HCT116 (cell line): Measurements from ENCODE around the gene MTA1. TPM values are rescaled to one million over a fixed set of nuclear protein-coding genes. Genes with fewer than 3 reads are reported as not detected.

Experiments
- ATAC-seq: fragments of 200-7000 bp; cut with Tn5 transposase; 2 replicates; pipeline ENCODE4 v1.9.1; 2020; ENCODE audit warnings: mild to moderate bottlenecking, moderate library complexity
- BruUV-seq: library from RNA; stranded (reverse); fragments of 400-500 nt; replicated peaks from 2 replicates; lab custom pipeline; 2021; lab: Mats Ljungman, UMichigan
- CTCF ChIA-PET: fragments of 300-600 bp; sonication (Branson Sonifier 250); formaldehyde crosslinking; loops from one replicate; lab custom pipeline; 2021; ENCODE audit warnings: antibody characterized with exemption; lab: Charles Lee
- POLR2A ChIA-PET: fragments of 300-600, 350-600 bp; sonication (Branson Sonifier 250); formaldehyde crosslinking; loops from one replicate; lab custom pipeline; 2021; ENCODE audit warnings: antibody characterized with exemption; lab: Charles Lee
- RAD21 ChIA-PET, 2 experiments: fragments of 300-600 bp; sonication (Branson Sonifier 250); formaldehyde crosslinking; loops; one replicate each; lab custom pipeline; 2023; ENCODE audit warnings: low total read pairs in 2 of 2; ENCODE audit not compliant: uncharacterized antibody in 2 of 2, unreplicated experiment in 2 of 2, low non-redundant PET in 1 of 2; lab: Charles Lee
- DNase-seq: peaks from one replicate; pipeline ENCODE4 v3.0.0-alpha.2; 2010; ENCODE audit warnings: low read depth, low spot score
- H2AFZ ChIP-seq: fragments of 200-600 bp; shearing (Covaris generic), sonication (generic); 2 replicates; pipeline ENCODE4 v1.6.1; 2017; ENCODE audit warnings: low read depth, mixed run types, mixed read lengths, antibody characterized with exemption, low read length; ENCODE audit not compliant: poor library complexity, severe bottlenecking
- H3K27ac ChIP-seq: 2 replicates; pipeline ENCODE4 v1.5.1; 2012; ENCODE audit warnings: low read depth, low read length
- H3K27me3 ChIP-seq: fragments of 200-600 bp; sonication (generic); 2 replicates; pipeline ENCODE4 v1.6.1; 2016; ENCODE audit warnings: mixed run types, low read length, mixed read lengths; ENCODE audit not compliant: insufficient read depth
- H3K36me3 ChIP-seq, 2 experiments: fragments of 200-500 bp in 1 of 2; fragments of 200-600 bp in 1 of 2; sonication (Bioruptor generic) in 1 of 2; sonication (generic) in 1 of 2; 2 replicates each; pipeline versions ENCODE4 v1.5.1 to v1.6.1; 2014 to 2016; ENCODE audit warnings: low read length in 2 of 2, inconsistent platforms in 1 of 2, mixed read lengths in 1 of 2, mixed run types in 1 of 2; ENCODE audit not compliant: insufficient read depth in 2 of 2, control insufficient read depth in 1 of 2
- H3K4me1 ChIP-seq, 2 experiments: fragments of 200-600 bp in 1 of 2; sonication (generic) in 1 of 2; 2 replicates each; pipeline versions ENCODE4 v1.5.1 to v1.6.1; 2012 to 2017; ENCODE audit warnings: low read length in 2 of 2, inconsistent platforms in 1 of 2, mild to moderate bottlenecking in 1 of 2, mixed read lengths in 1 of 2, mixed run types in 1 of 2, moderate library complexity in 1 of 2; ENCODE audit not compliant: insufficient read depth in 2 of 2, control insufficient read depth in 1 of 2
- H3K4me2 ChIP-seq: fragments of 200-600 bp; sonication (generic); 2 replicates; pipeline ENCODE4 v1.6.1; 2017; ENCODE audit warnings: mixed run types, low read length, mixed read lengths
- H3K4me3 ChIP-seq, 2 experiments: fragments of 200-600 bp in 1 of 2; sonication (generic) in 1 of 2; replicated peaks in 1 of 2; 2 replicates each; pipeline ENCODE4 v1.5.1; 2011 to 2016; ENCODE audit warnings: low read length in 2 of 2, control low read depth in 1 of 2, low read depth in 1 of 2, mild to moderate bottlenecking in 1 of 2, mixed read lengths in 1 of 2, mixed run types in 1 of 2
- H3K79me2 ChIP-seq: fragments of 200-600 bp; sonication (generic); 2 replicates; pipeline ENCODE4 v1.6.1; 2017; ENCODE audit warnings: mild to moderate bottlenecking, mixed run types, low read length, moderate library complexity, mixed read lengths; ENCODE audit not compliant: insufficient read depth
- H3K9ac ChIP-seq: fragments of 200-600 bp; sonication (generic); 2 replicates; pipeline ENCODE4 v1.6.1; 2016; ENCODE audit warnings: low read length, mixed read lengths
- H3K9me2 ChIP-seq: fragments of 200-600 bp; sonication (generic), shearing (Covaris generic); 2 replicates; pipeline ENCODE4 v1.6.1; 2017; ENCODE audit warnings: mixed run types, mild to moderate bottlenecking, moderate library complexity; ENCODE audit not compliant: insufficient read depth
- H3K9me3 ChIP-seq, 2 experiments: fragments of 200-500 bp in 1 of 2; fragments of 200-600 bp in 1 of 2; sonication (Bioruptor generic) in 1 of 2; sonication (generic) in 1 of 2; 2 replicates each; pipeline ENCODE4 v1.6.1; 2014 to 2017; ENCODE audit warnings: low read length in 2 of 2, mixed read lengths in 2 of 2, inconsistent platforms in 1 of 2, low read depth in 1 of 2, mild to moderate bottlenecking in 1 of 2, mixed run types in 1 of 2, moderate library complexity in 1 of 2; ENCODE audit not compliant: control insufficient read depth in 1 of 2, insufficient read depth in 1 of 2
- H4K20me1 ChIP-seq: fragments of 200-600 bp; sonication (generic), shearing (Covaris generic); 2 replicates; pipeline ENCODE4 v1.6.1; 2017; ENCODE audit warnings: mixed run types, mild to moderate bottlenecking, moderate library complexity; ENCODE audit not compliant: insufficient read depth
- ATF3 ChIP-seq: IDR thresholded peaks from 2 replicates; pipeline ENCODE4 v1.6.1; 2012
- CTCF ChIP-seq, 3 experiments: fragments of 200-600 bp in 1 of 3; sonication (generic) in 1 of 3; IDR thresholded peaks in 2 of 3; conservative IDR thresholded peaks in 1 of 3; 2 replicates each; pipeline ENCODE4 v1.5.1; 2012 to 2017; ENCODE audit warnings: low read depth in 2 of 3, low read length in 2 of 3, antibody characterized with exemption in 1 of 3, borderline replicate concordance in 1 of 3, control low read depth in 1 of 3, mild to moderate bottlenecking in 1 of 3, mixed read lengths in 1 of 3, mixed run types in 1 of 3, moderate library complexity in 1 of 3; ENCODE audit not compliant: insufficient read depth in 1 of 3
- EGR1 ChIP-seq: IDR thresholded peaks from 2 replicates; pipeline ENCODE4 v1.6.1; 2012; ENCODE audit warnings: low read depth
- EZH2phosphoT487 ChIP-seq: fragments of 200-600 bp; IDR thresholded peaks from 2 replicates; pipeline ENCODE4 v1.6.1; 2018; ENCODE audit warnings: antibody characterized with exemption, borderline replicate concordance
- RAD21 ChIP-seq: IDR thresholded peaks from 2 replicates; pipeline ENCODE4 v1.6.1; 2012; ENCODE audit warnings: low read depth, mild to moderate bottlenecking
- REST ChIP-seq: IDR thresholded peaks from 2 replicates; pipeline ENCODE4 v1.6.1; 2012; ENCODE audit warnings: low read depth
- SIN3A ChIP-seq: IDR thresholded peaks from 2 replicates; pipeline ENCODE4 v1.6.1; 2012; ENCODE audit warnings: low read depth
- ZBTB33 ChIP-seq: IDR thresholded peaks from 2 replicates; pipeline ENCODE4 v1.6.1; 2011; ENCODE audit warnings: mild to moderate bottlenecking, low read length, moderate library complexity; ENCODE audit not compliant: insufficient replicate concordance; ENCODE audit errors: extremely low read depth
- intact Hi-C: fragments of 100-400 bp; cut with micrococcal nuclease; formaldehyde crosslinking; loops from 2 replicates; pipeline ENCODE4 v1.10.0; 2022
- total RNA-seq: library from RNA; stranded (reverse); gene quantifications from one replicate; pipeline ENCODE4 v1.2.1, GENCODE V29; 2021; ENCODE audit not compliant: unreplicated experiment

The MTA1 gene
- total RNA-seq, 1 experiment from 2014 or later = 229 TPM

GRCh38 chr14:105388976-105389375 lies 30.7 kb upstream of the MTA1 start:
- CTCF ChIA-PET = no interaction called here
- Histone ChIP-seq H3K9me3 (no peaks in the 10 kb centered on the region), H3K36me3 (no peaks in the 10 kb centered on the region), H3K27me3 (no peaks in the 10 kb centered on the region), H4K20me1 (no peaks in the 10 kb centered on the region), H3K9ac (no peak overlapping the region), H3K4me1 (no peaks in the 10 kb centered on the region), H3K79me2 (no peaks in the 10 kb centered on the region), H3K9me2 (no peaks in the 10 kb centered on the region), H2AFZ (no peak overlapping the region), H3K27ac (no peak overlapping the region), H3K4me3 (no peak overlapping the region), H3K4me2 (no peak overlapping the region)
- no peak for TF ChIP-seq ATF3
- TF ChIP-seq ZBTB33 = no peak
- no peak for TF ChIP-seq RAD21
- TF ChIP-seq SIN3A = no peak
- TF ChIP-seq EZH2phosphoT487 = no peak
- no peak for TF ChIP-seq REST
- TF ChIP-seq EGR1 = no peak
- TF ChIP-seq CTCF (IDR thresholded peaks at IDR 0.05 in 2 of 3, conservative IDR thresholded peaks at IDR 0.05 in 1 of 3; ENCODE audit: borderline replicate concordance in 1 of 3, insufficient read depth in 1 of 3, low read depth in 2 of 3, low read length in 2 of 3) = no peak
- BruUV-seq = no TSS peak
- RAD21 ChIA-PET = interaction anchor here in 1 of 2 experiments (0.7 kb wide), 1 partner anchor 54 kb away, joined by 3 read pairs; no protein-coding TSS in a partner anchor
- intact Hi-C loops = no loop called here
- ATAC-seq (no peak), DNase-seq (no peak)
- POLR2A ChIA-PET = no interaction called here
